Ovary (tissue), 3 donors: ENCODE results near the gene KRT85.

Source experiments
- CTCF ChIP-seq, 3 donors: fragments of 450-650 bp in 2 of 3; fragments of 200-600 bp in 1 of 3; IDR thresholded peaks; one replicate each; pipeline versions ENCODE4 v1.5.1 to v1.8.0; 2016 to 2022; ENCODE audit warnings: antibody characterized with exemption in 3 of 3, mild to moderate bottlenecking in 1 of 3
- POLR2A ChIP-seq: fragments of 450-650 bp; IDR thresholded peaks from one replicate; pipeline ENCODE4 v1.6.1; 2017; ENCODE audit warnings: antibody characterized with exemption, mild to moderate bottlenecking, moderate library complexity
- donor health status: DM: no; HTN: no; CAD: no.

- TF ChIP-seq POLR2A (no peak), CTCF (IDR thresholded peaks at IDR 0.05) (no peak)
Measured at GRCh38 chr12:52377266-52377665, 10.0 kb upstream of the KRT85 start.
